Gastroesophageal sphincter (tissue), 4 donors: Measurements from ENCODE around the gene NRP2. TPM values are rescaled to one million over a fixed set of nuclear protein-coding genes. Genes with fewer than 3 reads are reported as not detected.

Source experiments
- ATAC-seq: fragments of 150-250 bp; one replicate; pipeline ENCODE4 v1.9.1; 2016; ENCODE audit warnings: mild to moderate bottlenecking, moderate library complexity
- H3K27ac ChIP-seq, 4 donors: fragments of 200-600 bp; sonication (generic) in 3 of 4; 1 replicate in 3 of 4; 2 replicates in 1 of 4; pipeline ENCODE4 v1.5.1; 2016 to 2019
- H3K27me3 ChIP-seq: fragments of 200-600 bp; sonication (generic); one replicate; pipeline ENCODE4 v1.5.1; 2019
- H3K36me3 ChIP-seq, 2 donors: fragments of 200-600 bp; sonication (generic); one replicate each; pipeline ENCODE4 v1.5.1; 2019; ENCODE audit warnings: control low read depth in 1 of 2
- H3K4me1 ChIP-seq, 3 donors: fragments of 200-600 bp; sonication (generic); 1 replicate in 2 of 3; 2 replicates in 1 of 3; pipeline ENCODE4 v1.5.1; 2016 to 2019; ENCODE audit warnings: control low read depth in 2 of 3
- H3K4me3 ChIP-seq, 2 donors: fragments of 200-600 bp; sonication (generic); one replicate each; pipeline ENCODE4 v1.5.1; 2019; ENCODE audit warnings: mild to moderate bottlenecking in 1 of 2, moderate library complexity in 1 of 2
- H3K9me3 ChIP-seq, 3 donors: fragments of 200-600 bp; sonication (generic); one replicate each; pipeline ENCODE4 v1.5.1; 2017 to 2019; ENCODE audit warnings: control low read depth in 2 of 3
- CTCF ChIP-seq, 4 experiments: fragments of 200-600 bp in 2 of 4; fragments of 450-650 bp in 2 of 4; sonication (generic) in 1 of 4; IDR thresholded peaks; one replicate each; pipeline ENCODE4 v1.5.1; 2017 to 2019; ENCODE audit warnings: antibody characterized with exemption in 4 of 4, mild to moderate bottlenecking in 2 of 4, moderate library complexity in 2 of 4
- EP300 ChIP-seq: sonication (generic); formaldehyde crosslinking; IDR thresholded peaks from one replicate; pipeline ENCODE4 v1.6.1; 2017; ENCODE audit warnings: antibody characterized with exemption, mild to moderate bottlenecking
- POLR2A ChIP-seq, 2 donors: fragments of 450-650 bp; IDR thresholded peaks; one replicate each; pipeline ENCODE4 v1.6.1; 2017; ENCODE audit warnings: antibody characterized with exemption in 2 of 2, mild to moderate bottlenecking in 2 of 2, moderate library complexity in 1 of 2
- POLR2AphosphoS5 ChIP-seq: sonication (generic); formaldehyde crosslinking; IDR thresholded peaks from one replicate; pipeline ENCODE4 v1.6.1; 2017; ENCODE audit warnings: antibody characterized with exemption
- WGBS, 2 donors: methylation state at CpG; one replicate each; pipeline ENCODE4 v1.1.5; 2018; ENCODE audit warnings: low coverage in 1 of 2; 5-methylcytosine and 5-hydroxymethylcytosine counted together
- total RNA-seq, 4 donors: library from RNA; depleted of rRNA; stranded (reverse); fragments of >200 nt; gene quantifications; one replicate each; pipeline ENCODE4 v1.1.0, GENCODE V29; 2016

The NRP2 gene
- 100 to 1,000 TPM; 278 to 466 (median 371) TPM for total RNA-seq

- peak; percentile 88 for ATAC-seq
- Histone ChIP-seq H3K27me3 (no peaks in the 10 kb centered on the region), H3K4me3 (peak within 1 kb of the TSS; percentile 92 to 99), H3K27ac (peak within 1 kb of the TSS; percentile 67 to 96 (median 93)), H3K9me3 (no peaks in the 10 kb centered on the region), H3K36me3 (no peaks in the 10 kb centered on the region), H3K4me1 (peaks cover 0 to 43% (median 0%) of the 10 kb centered on the region in 3 donors)
- TF ChIP-seq CTCF (IDR thresholded peaks at IDR 0.05) (peak in 1 of 4 experiments; percentile 27), EP300 (no peak), POLR2A (IDR thresholded peaks at IDR 0.05) (peak; percentile 98 to 99), POLR2AphosphoS5 (peak; percentile 99)
- 0 to 2% methylated on average over 13 to 18 of the region's 71 CpGs for WGBS, 2 donors
Observed at GRCh38 chr2:205682239-205682970, at the start of gene NRP2. Gene NRP2, plus strand, starts transcription at chr2:205682501. Its CDS starts 790 bp downstream, at chr2:205683291.

GRCh38 chr2:205633994-205634393 is 48.3 kb upstream of the NRP2 start:
- peak; percentile 57 for ATAC-seq
- 50% methylated on average over 1 of the region's 1 CpG for WGBS, 2 donors
- Histone ChIP-seq H3K27ac (no peak overlapping the region), H3K36me3 (no peaks in the 10 kb centered on the region), H3K27me3 (no peaks in the 10 kb centered on the region), H3K4me3 (no peak overlapping the region), H3K4me1 (no peaks in the 10 kb centered on the region), H3K9me3 (no peaks in the 10 kb centered on the region)
- TF ChIP-seq EP300 (no peak), POLR2AphosphoS5 (no peak), CTCF (IDR thresholded peaks at IDR 0.05) (no peak), POLR2A (IDR thresholded peaks at IDR 0.05) (no peak)

- no peak for ATAC-seq
- no peak for TF ChIP-seq EP300
- no peak for TF ChIP-seq POLR2AphosphoS5
- no peak for TF ChIP-seq CTCF (IDR thresholded peaks at IDR 0.05)
- TF ChIP-seq POLR2A (IDR thresholded peaks at IDR 0.05): no peak
- Histone ChIP-seq H3K9me3 (no peaks in the 10 kb centered on the region), H3K27ac (no peak overlapping the region), H3K4me3 (no peak overlapping the region), H3K36me3 (no peaks in the 10 kb centered on the region), H3K4me1 (no peaks in the 10 kb centered on the region), H3K27me3 (no peaks in the 10 kb centered on the region)
- 66 to 93% methylated on average over 2 to 7 of the region's 7 CpGs for WGBS, 2 donors
Observed at GRCh38 chr2:205636549-205637319, 45.6 kb upstream of the NRP2 start.

- TF ChIP-seq EP300 (no peak), POLR2AphosphoS5 (no peak), POLR2A (IDR thresholded peaks at IDR 0.05) (no peak), CTCF (IDR thresholded peaks at IDR 0.05) (no peak)
- no peak for ATAC-seq
Observed at GRCh38 chr2:205637320-205637602, 45.0 kb upstream of the NRP2 start.

More at GRCh38 chr2:205637320-205637602, 45.0 kb upstream of the NRP2 start:
- no peak overlapping the region for H3K27ac ChIP-seq
- no peaks in the 10 kb centered on the region for H3K36me3 ChIP-seq
- H3K4me1 ChIP-seq: no peaks in the 10 kb centered on the region
- no peak overlapping the region for H3K4me3 ChIP-seq
- H3K9me3 ChIP-seq: no peaks in the 10 kb centered on the region
- no peaks in the 10 kb centered on the region for H3K27me3 ChIP-seq
